C4-2B (cell line): ENCODE measurements around the gene CLDN9.

Source experiments
- CTCF ChIP-seq: fragments of 450-650 bp; conservative IDR thresholded peaks from 2 replicates; pipeline ENCODE4 v1.5.1; 2017; ENCODE audit warnings: mild to moderate bottlenecking
- ZFX ChIP-seq: fragments of 450-650 bp; IDR thresholded peaks from 2 replicates; pipeline ENCODE4 v1.6.1; 2017

GRCh38 chr16:2979669-2980226, 33.0 kb upstream of the CLDN9 start:
- TF ChIP-seq CTCF (no peak), ZFX (peak; percentile 10; the same call in 1 of the 2 replicates)
